COR-L47 (cell line): ENCODE data around the gene C6orf15.
"Not testable (repeated sequence)": the region's sequence is repeated elsewhere in the genome, so short reads cannot be mapped to it uniquely, and the experiment has no call there.

Experiments used
- DNase-seq: peaks from one replicate; lab custom pipeline; 2025; lab: John Stamatoyannopoulos, UW

C6orf15 gene

GRCh38 chr6:31067891-31068668 is 44.3 kb downstream of the C6orf15 start:
- DNase-seq = not testable (repeated sequence)

- not testable (repeated sequence) for DNase-seq
Observed at GRCh38 chr6:31067028-31067427, 45.3 kb downstream of the C6orf15 start.

- no peak for DNase-seq
Observed at GRCh38 chr6:31065556-31065955, 46.8 kb downstream of the C6orf15 start.

- DNase-seq = no peak
Observed at GRCh38 chr6:31063906-31064435, 48.4 kb downstream of the C6orf15 start.
